ENCODE measurements around the gene MRPL53.
A peak's percentile ranks its signal among the peaks of the same experiment; 100 is the strongest.
"Not testable (repeated sequence)": the region's sequence is repeated elsewhere in the genome, so short reads cannot be mapped to it uniquely, and the experiment has no call there.

The MRPL53 gene

GRCh38 chr2:74481961-74482800, 9.7 kb upstream of the MRPL53 start:
- DNase-seq (ENCODE audit: low spot score), result no peak

GRCh38 chr2:74481431-74481830, 9.0 kb upstream of the MRPL53 start:
- no peak for DNase-seq (ENCODE audit: low spot score)

GRCh38 chr2:74474899-74475298, 2.4 kb upstream of the MRPL53 start:
- DNase-seq (ENCODE audit: low spot score), result no peak

GRCh38 chr2:74474481-74474880, 2.0 kb upstream of the MRPL53 start:
- DNase-seq (ENCODE audit: low spot score), result no peak

- no peak for DNase-seq (ENCODE audit: low spot score)
Observed at GRCh38 chr2:74472945-74473258, 422 bp upstream of the MRPL53 start.

- DNase-seq (ENCODE audit: low spot score), result no peak
Observed at GRCh38 chr2:74471332-74472065, 981 bp downstream of the MRPL53 start.

- not testable (repeated sequence) for DNase-seq (ENCODE audit: low spot score)
Observed at GRCh38 chr2:74470742-74471141, 1.7 kb downstream of the MRPL53 start.

- no peak for DNase-seq (ENCODE audit: low spot score)
Observed at GRCh38 chr2:74464406-74464805, 8.1 kb downstream of the MRPL53 start.

- no peak for DNase-seq (ENCODE audit: low spot score)
Observed at GRCh38 chr2:74462786-74463105, 9.7 kb downstream of the MRPL53 start.

GRCh38 chr2:74462054-74462785, 10.3 kb downstream of the MRPL53 start:
- no peak for DNase-seq (ENCODE audit: low spot score)

- DNase-seq (ENCODE audit: low spot score), result no peak
Observed at GRCh38 chr2:74461187-74462053, 11.1 kb downstream of the MRPL53 start.

GRCh38 chr2:74460187-74460586, 12.3 kb downstream of the MRPL53 start:
- DNase-seq (ENCODE audit: low spot score), result not testable (repeated sequence)

- DNase-seq (ENCODE audit: low spot score), result not testable (repeated sequence)
Observed at GRCh38 chr2:74459503-74460118, 12.9 kb downstream of the MRPL53 start.

- DNase-seq (ENCODE audit: low spot score), result no peak
Observed at GRCh38 chr2:74458938-74459363, 13.5 kb downstream of the MRPL53 start.

GRCh38 chr2:74458132-74458937, 14.1 kb downstream of the MRPL53 start, which contains the start of gene WBP1:
Gene WBP1, plus strand, starts transcription at chr2:74458438. Its CDS starts 165 bp downstream, at chr2:74458603.
- DNase-seq (ENCODE audit: low spot score), result peak; percentile 99

- peak; percentile 85 for DNase-seq (ENCODE audit: low spot score)
Observed at GRCh38 chr2:74457549-74458131, 14.8 kb downstream of the MRPL53 start.

- no peak for DNase-seq (ENCODE audit: low spot score)
Observed at GRCh38 chr2:74457129-74457548, 15.3 kb downstream of the MRPL53 start.

GRCh38 chr2:74454654-74455511, 17.6 kb downstream of the MRPL53 start, which contains the start of gene INO80B:
Gene INO80B, plus strand, starts transcription at chr2:74455087. Its CDS starts 30 bp downstream, at chr2:74455117.
- DNase-seq (ENCODE audit: low spot score), result peak; percentile 97

All from ecto neural progenitor cell (in vitro differentiated cells).